GM18868 (cell line): Measurements from ENCODE around the gene PPP1R15B.

Source experiments
- ATAC-seq: cut with Tn5 transposase; IDR thresholded peaks from one replicate; pipeline ENCODE4 v1.9.1; 2021; ENCODE audit warnings: mild to moderate bottlenecking, moderate library complexity; ENCODE audit not compliant: unreplicated experiment

The PPP1R15B gene

DNA sequence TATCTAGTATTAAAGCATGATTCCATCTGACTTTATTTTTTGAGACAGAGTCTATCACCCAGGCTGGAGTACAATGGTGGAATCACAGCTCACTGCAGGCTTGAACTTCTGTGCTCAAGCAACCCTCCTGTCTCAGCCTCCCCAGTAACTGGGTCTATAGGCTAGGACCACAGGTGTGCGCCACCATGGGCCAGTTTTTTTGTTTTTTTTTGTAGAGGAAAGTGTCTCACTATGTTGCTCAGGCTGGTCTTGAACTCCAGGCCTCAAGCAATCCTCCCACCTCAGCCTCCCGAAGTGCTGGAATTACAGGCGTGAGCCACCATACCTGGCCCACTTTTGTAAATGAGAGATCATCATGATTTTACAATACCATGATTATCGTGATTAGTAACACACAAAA lies 9.2 kb downstream of the PPP1R15B start:
- no peak for ATAC-seq

DNA sequence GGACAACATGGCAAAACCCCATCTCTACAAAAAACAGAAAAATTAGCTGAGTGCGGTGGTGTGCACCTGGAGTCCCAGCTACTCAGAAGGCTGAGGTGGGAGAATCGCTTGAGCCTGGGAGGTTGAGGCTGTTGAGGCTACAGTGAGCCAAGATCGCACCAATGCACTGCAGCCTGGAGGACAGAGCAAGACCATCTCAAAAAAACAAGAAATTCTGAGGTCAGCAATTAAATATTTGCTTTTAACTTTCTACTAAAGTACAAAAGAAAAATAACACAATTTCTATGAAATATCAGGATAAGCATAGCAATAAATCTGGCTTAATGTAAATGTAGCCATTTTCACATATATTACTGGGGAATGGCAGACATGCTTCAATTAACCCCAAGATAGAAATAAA lies 9.9 kb downstream of the PPP1R15B start:
- ATAC-seq: no peak

DNA sequence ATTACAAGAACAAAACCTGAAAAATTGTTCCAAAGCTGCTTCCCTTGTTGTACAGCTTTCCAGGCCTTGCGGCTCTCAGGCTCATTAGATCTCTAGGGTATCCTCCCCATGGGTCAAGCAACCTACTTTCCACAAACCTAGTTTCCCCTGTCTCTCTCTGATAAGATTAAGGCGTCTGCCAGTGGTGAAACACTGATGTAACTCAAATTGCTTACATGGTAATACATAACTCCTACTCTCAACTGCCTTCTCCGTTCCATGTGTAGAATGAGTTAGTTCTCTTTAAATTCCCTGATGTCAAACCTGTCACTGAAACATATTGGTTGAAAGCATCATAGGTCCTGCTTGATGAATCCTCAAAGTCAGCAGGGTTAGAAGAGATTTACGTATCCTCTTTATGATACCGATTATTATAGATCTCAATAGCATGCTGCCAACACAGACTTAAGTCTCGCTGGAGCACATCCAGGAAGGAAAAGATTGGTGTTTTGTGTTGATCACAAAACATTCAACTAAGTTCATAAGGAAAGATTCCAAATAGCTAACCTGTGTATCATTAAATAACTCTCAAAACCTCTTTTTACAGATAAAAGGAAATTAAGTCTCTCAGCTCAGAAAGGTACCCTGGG lies 10.6 kb downstream of the PPP1R15B start:
- no peak for ATAC-seq

DNA sequence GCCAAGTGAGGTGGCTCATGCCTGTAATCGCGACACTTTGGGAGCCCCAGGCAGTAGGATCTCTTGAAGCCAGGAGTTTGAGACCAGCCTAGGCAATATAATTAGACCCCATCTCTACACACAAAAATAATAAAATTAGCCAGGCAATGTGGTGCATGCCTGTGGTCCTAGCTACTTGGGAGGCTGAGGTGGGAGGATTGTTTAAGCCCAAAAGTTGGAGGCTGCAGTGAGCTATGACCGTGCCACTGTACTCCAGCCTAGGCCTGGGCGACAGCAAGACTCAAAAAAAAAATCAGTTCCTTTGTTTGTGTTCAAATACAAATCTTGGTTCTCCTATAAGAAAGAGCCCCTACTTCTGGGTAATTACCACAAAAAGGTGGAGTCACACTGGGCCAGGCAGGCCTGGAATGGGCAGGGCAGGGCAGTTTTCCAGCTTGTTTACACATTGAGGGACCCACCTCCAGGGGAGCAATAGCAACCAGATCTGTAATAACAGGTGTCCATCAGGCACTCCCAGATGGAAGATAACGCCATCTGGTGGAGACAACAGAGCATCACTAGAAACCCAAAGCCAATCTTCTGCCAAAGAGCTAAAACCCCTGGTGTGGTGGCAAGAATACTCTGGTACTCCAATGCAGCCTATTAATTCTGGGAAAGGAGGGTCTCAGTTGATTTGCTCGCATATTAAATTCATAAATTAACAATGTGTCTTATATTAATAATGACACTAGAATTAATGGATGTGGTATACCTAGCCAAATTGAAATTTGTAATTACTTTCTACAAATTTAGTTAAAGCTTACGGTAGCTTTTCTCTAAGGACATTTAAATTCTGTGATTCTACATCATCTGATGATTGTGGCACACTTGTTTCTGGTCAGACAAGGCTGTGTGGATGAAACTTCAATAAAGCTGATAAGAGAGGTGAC lies 13.2 kb downstream of the PPP1R15B start:
- no peak for ATAC-seq

DNA sequence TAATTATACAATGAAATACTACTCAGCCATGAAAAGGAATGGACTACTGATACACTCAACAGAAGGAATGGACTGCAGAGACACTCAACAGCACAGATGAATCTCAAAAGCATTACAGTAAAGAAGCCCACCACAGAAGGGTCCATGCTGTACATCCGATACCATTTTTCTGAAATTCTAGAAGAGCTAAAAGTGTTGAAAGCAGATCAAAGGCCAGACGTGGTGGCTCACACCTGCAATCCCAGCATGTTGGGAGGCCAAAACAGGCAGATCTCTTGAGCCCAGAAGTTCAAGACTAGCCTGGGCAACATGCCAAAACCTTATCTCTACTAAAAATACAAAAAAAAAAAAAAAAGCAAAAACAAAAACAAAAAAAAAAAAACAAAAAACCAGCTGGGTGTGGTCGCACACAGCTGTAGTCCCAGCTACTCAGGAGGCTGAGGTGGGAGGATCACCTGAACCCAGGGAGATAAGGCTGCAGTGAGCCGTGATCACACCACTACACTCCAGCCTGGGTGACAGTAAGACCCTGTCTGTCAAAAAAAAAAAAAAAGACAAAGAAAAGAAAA lies 15.5 kb downstream of the PPP1R15B start:
- ATAC-seq: no peak

DNA sequence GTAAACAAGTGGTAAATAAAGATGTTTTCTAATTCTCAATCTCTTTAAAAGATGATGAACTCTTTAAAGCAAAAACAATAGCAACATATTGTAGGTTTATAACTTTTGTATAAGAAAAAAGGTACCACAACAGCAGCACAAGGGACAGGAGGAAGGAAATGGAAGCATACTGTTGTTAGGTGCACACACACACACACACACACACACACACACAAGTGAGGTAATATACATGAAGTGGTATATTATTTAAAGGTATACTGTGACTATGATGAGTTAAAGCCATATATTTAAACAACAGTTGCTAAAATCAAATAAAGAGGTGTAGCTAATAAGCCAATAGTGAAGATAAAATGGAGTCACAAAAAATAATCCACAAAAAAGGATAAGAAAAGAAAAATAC lies 20.0 kb downstream of the PPP1R15B start:
- no peak for ATAC-seq

DNA sequence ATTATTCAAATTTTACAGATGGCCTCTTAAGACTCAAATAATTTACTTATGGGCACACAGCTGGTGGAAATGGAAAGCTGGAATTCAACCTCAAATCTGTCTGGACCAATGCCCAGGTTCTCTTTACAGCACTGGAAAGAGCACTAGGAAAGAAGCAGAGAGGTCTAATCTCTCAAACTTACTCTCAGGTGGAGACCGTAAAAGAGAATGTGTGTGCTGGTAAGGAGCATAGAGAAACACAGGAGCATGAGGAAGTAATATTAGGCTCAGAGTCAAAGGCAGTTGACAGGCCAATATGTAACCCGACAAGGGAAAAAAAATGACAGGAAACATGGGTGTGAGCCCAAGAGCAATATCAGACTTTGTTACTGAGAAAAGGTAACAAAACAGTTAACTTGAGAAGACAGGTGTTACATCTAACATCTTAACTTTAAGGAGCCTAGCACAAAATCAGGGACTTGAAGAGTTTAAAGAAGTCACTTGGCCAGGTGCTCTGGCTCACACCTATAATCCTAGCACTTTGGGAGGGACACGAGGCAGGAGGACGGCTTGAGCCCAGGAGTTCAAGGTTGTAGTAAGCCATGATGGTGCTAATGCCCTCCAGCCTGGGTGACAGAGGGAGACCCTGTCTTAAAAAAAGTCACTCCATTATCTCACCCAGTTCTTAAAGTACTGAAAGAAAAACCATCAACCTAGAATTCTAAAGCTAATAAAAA lies 20.7 kb downstream of the PPP1R15B start:
- no peak for ATAC-seq

DNA sequence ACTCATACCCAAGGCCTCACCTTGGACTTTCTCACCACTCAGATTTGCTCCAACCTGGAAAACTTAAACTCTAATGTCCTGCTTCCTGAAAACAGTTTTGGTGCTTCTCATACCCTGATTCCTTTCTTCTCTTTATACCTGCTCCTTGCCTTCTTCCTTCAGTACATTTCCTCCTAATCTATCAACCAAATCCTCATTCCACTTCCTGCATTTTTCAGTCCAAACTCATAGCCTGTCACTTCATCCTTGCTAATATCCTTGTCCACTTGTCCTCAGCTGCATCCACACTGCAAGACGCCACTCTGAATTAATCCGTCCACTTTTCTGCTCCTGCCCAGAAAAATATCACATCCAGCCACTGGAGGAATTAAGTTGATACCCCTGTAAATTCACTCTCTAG lies 25.9 kb downstream of the PPP1R15B start:
- no peak for ATAC-seq

DNA sequence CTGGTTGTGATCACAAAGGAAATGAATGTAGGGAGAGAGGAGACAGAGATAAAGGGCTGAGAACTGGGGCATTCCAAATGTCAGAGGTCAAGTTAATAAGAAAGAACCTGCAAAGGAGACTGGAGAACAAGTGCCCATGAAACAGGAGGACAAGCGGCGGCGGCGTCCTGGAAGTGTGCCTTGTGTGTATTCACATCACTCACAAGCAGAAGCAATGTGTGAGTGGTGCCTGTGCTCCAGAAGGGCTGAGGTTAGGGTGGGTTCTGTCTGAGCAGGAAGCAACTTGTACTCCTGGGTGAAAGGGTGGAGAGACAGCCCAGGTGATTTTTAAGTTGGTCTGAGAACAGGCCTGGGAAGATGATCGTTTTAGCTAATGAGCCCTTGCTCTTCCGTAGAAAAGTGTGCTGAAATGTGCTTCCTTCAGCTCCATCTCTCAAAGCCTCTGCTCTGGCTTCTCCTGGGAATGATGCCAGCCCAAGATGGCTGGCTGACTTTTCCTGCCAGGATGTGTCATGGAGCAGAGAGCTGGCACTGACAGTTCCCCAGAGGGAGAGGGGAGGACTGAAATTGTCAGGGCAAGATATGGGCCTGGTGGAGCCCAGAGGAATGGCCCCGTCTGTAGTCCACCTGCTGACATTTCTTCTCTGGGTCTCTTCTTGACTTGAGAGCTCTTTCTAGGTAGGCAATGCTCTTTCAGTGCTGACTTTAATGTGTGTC lies 26.8 kb downstream of the PPP1R15B start:
- no peak for ATAC-seq

DNA sequence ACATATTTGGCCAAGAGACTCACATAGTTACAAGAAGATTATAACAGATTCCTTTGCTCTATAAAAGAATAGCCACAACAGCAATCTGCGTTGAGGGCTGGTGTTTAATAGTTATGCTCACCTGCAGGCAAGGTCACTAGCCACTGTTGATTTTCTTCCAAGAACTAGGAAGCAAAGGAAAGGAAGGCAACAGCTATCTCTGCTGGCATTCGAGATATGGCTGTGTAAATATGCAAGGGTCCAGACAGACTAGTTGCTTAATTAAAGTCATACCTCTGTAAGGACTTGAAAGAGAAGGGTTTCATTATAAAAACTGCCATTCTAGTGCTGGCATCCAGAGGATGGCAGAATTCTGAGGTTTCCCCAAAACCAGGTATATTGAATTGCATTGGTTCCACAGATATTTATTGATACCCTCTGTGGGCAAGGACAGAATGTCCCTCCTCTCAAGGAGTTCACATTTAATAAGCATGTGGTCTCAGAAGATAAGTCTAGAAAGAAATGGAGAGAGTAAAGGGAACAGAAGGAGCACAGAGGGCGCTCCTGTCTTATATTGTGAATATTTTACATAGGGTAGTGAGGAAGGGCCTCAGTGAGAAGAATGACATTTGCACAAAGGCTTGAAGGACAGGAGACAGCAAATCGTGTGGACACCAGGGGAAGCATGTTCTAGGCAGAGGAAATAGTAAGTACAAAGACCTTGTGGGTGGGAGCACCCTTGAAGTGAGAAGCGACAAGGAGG lies 28.3 kb downstream of the PPP1R15B start:
- ATAC-seq: no peak

DNA sequence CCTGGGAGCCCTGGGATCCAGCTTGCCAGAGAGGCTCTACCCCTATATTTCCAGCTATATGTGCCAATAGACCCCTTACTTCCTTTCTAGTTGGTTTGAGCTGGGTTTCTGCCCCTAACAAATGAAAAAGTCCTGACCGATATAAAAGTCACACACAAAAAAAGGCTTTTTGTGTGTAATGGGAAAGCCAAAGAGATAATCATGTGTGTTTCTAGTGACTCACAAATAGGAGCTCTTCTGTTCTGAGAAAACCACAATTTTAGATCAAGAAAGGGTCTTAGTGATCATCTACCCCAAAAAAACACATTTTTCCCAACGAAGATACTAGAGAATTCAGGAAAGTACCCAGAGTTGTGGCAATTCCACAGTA lies 28.9 kb downstream of the PPP1R15B start:
- ATAC-seq: no peak

DNA sequence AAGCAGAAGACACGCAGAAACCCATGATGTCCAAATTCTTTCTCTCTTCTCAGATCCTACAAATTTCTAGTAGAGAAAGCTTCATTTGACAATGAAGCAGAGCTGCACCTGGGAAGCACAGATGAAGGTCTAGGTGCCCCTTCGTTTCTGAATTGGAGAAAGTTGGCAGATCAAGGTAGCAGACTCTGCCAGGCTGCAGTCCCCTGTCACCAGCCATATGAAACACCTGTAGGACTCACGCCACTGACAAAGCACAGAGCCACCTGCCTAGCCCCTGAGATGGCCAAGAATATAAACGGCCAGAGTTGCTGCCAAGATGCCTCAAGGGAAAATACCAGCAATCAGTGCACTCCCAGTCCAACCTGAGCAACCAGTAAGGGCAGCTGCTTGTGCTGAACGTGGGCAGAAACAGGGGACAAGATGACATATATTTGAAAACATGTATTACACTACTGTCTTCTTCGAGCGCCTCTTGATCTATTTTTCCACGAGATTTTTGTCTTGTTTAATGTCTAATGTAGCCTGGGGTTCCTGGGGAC lies 31.3 kb downstream of the PPP1R15B start:
- no peak for ATAC-seq

DNA sequence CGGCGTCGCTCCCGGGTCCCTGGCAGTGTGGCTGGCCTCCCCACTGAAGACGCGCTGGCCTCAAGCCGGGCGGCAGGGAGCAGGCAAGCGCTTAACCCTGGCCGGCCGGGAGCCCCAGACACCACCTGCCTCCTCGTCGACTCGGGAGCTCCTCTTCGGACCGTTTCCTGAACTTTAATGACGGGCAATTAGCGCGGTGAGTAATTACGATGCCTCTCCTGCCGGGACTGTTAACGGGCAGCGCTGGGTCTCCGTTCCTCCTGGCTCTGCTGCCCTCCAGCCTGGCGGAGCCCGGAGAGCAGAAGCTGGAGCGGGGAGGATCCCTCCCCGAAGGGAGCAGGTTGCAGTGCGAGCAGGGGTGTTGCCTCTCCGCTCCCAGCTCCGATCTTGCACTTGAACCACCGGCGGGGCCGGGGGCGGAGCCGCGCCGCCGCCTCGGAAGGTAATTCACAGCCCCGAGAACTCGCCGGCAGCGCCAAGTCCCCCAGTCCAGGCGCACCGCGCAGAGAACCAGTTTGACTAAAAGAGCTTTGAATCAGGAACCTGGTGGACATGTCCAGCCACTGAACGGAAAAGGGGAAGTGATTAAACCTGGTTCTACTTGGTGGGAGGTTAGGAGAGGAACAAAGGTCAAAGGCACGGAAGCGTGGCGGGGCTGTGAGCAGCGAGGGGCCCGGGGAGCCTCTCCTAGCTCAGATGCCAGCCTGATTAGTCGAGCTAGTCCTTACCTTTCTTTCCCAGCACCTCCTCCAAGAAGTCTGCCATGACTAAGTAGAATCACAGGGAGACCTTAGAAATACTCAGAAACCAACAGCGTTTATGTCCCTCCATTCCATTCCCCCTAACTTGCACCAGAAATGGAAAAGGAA lies 33.6 kb downstream of the PPP1R15B start:
- no peak for ATAC-seq

DNA sequence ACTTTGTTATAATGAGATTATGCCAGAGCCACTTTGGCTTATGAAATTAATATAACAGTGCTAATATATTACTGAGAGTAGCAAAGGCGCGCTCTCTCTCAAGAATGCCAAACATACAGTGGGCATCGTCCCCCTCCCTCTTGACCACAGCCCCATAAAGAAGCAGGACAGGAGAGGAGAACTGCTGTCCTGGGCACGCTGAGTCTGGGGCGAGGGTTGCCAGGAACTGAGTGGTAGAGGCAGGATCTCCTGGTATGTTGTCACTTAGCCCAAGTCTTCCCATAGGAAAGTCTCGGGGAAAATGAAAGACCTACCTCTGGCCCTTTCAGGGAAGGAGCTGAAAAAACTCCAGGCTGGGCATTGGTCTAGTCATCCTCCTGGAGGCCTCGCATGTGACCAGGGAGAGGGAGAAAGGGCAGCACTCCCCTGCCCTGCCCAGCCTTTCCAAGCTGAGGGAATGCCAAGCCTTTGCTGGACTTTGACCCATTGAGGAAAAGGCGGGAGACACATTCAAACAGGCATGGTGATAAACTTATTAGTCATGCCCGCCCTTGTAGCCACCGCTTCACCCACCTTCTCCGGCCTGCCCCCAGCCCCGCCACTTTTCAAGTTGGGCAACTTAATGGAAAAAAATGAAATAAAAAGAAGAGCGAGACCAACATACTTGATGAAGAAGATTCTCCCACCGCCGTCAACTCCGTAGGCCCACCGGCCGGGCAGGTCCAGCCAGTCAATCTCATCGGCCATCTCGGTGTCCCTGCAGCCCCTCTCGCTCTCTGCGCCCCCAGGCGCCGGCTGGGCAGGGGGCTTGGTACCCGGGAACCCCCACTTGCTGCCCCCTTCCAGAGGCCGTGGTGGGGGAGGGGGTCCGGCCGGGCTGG lies 34.5 kb downstream of the PPP1R15B start:
- no peak for ATAC-seq

DNA sequence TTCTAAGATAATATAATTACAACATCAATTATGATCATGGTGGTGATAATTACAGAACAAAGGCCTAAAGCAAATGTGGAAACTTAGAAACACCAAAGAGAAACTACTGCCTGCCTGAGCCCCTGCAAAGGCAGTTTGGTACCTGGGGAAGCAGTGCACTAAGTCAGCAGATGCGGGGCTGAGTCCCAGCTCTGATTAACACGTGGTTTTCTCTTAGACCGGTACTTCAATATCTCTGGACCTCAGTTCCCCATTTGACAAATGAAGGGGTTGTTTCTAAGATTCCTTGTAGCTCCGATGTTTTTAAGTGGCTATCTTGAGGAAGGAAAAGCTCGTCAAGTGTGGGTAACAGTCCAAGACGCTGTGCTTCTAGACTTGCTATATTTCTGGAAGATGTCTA lies 35.2 kb downstream of the PPP1R15B start:
- no peak for ATAC-seq

DNA sequence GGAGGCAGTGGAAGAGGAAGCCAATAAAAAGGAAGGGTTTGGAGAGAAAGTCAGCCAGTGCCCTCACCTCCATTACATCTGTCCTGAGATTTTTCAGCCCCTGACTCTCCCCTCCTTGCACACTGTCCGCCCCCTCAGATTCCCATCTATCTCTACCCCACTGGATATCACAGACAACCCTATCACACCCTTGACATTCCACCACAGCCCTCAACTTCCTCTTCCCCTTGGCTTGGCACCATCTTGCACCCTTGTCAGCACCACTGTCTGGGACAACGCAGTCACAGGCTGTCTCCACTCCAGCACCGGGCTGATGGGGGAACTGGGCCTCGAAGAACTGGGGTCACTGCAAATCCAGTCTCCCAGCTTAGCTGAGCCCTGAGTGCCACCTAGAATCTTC lies 37.7 kb downstream of the PPP1R15B start:
- no peak for ATAC-seq

DNA sequence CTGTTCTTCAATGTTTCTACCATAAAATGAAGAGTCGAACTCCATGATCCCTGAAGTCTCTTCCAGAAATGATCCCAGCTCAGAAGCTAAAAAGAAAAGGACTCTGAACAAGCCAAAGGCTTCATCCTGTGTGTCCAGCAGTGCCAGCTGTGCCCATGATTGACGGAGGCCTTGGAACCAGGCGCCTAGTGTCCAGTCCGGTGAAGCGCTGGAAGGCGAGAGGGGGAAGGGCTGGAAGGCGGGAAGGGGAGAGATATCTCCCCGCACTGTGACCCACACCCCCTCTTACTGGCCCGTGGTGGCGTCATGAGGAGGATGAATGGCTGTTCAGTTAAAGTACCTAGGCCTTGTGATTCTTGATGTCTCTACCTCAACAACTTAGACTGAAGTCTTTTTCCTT lies 41.4 kb downstream of the PPP1R15B start:
- no peak for ATAC-seq
